GM04503 (cell line): ENCODE results near the gene PDE9A.

Experiments
- DNase-seq: peaks from one replicate; pipeline ENCODE4 v3.0.0-alpha.2; 2012; ENCODE audit warnings: low read depth

PDE9A gene

DNA sequence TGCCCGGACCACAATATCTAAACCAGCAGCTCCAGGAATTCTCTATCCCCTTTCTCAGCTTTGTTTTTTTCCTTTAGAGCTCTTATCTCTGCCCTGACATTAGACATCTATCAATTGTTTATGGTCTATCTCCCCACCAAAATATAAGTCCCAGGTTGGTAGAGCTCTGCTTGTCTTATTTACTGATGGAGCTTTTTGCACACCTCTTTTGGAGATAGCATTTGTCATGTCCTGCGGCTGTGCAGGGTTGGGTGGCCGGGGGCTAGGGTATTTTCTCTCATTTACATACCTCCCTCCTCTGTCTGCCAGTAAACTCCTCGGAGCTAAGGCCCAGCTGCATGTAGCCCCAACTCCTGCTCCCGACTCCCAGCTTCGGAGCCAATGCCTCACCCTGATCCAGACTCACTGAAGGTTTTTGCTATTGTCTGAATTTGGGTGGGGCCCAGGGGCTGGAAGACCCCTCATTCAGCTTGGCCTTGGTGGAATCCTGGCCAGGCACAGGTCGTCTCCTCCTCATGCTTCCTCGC, 11.1 kb upstream of the PDE9A start:
- DNase-seq = no peak

GRCh38 chr21:42644223-42645208, 8.9 kb upstream of the PDE9A start:
- DNase-seq = no peak

GRCh38 chr21:42645211-42646075, 8.0 kb upstream of the PDE9A start:
- no peak for DNase-seq

DNA sequence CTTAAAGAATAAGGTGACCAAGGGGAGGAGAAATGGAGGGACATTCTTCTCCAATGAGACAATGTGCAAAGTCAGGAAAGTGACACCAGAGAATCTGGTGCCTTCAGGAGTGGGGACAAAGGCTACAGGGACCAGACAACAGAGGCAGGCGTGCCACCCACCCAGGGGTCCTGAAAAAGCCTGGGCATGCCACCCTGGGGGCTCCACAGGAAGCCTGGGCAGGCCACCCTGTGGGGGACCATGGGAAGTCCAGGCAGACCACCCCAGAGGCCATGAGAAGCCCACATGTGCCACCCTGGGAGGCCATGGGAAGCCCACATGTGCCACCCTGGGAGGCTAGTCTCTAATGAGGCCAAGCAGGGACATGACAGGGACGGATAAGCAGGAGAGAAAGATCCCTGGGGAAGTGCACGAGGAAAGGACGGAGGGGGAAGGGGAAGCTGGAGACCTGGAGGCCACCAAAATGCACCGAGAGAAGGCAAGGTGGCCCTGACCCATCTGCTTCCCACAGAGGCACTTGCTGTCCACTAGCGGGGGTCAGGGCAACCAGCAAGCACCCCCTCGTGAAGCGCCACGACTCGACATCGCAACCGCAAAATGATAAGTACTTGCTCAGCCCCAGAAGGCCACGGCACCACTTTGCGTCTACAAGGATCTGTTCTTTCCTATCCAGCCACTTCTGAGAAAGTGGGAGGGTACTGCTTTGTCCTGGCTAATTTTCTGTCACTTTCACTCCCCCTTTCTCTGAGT, 7.2 kb upstream of the PDE9A start:
- no peak for DNase-seq

DNA sequence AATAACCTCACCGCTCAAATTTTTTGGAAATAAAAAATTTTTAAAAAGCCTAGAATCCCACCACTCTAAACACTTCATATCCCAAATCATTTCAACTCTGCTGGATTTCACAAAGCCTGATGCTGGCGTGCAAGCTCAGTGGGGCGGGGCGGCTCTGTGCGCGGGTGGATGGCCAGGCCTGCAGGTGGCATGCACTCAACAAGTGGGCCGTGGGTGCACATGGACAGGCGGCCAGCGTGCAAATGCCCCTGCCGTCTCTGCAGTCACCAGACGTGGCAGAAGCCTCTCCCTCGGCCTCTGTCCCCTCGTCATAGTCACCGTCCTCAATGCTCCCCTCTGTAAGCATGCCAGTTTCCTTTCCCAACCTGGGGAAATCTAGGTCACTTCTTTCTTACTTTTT, 6.6 kb upstream of the PDE9A start:
- no peak for DNase-seq

DNA sequence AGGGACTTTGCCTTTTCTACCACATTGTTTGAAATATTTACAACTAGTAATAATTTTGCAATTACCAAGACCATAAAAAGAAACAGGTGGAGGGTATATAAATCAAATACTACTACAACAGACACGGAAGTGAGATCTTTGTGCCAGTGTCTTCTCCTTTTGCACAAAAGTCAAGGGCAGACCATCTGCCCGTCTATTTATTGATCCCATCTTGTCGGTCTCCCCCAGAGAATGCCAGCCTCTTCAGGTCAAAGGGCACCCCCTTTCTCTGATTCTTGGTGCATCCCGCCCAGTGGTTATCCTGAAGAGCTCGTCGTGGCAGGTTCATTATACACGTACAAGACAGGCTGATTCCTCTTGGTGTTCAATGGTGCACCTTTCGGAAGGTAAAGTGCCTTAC, 4.8 kb upstream of the PDE9A start:
- DNase-seq = no peak

GRCh38 chr21:42649122-42650032, 4.0 kb upstream of the PDE9A start:
- no peak for DNase-seq

GRCh38 chr21:42650033-42650370, 3.4 kb upstream of the PDE9A start:
- DNase-seq = no peak

- DNase-seq = no peak
Measured at GRCh38 chr21:42650441-42651421, 2.7 kb upstream of the PDE9A start.

DNA sequence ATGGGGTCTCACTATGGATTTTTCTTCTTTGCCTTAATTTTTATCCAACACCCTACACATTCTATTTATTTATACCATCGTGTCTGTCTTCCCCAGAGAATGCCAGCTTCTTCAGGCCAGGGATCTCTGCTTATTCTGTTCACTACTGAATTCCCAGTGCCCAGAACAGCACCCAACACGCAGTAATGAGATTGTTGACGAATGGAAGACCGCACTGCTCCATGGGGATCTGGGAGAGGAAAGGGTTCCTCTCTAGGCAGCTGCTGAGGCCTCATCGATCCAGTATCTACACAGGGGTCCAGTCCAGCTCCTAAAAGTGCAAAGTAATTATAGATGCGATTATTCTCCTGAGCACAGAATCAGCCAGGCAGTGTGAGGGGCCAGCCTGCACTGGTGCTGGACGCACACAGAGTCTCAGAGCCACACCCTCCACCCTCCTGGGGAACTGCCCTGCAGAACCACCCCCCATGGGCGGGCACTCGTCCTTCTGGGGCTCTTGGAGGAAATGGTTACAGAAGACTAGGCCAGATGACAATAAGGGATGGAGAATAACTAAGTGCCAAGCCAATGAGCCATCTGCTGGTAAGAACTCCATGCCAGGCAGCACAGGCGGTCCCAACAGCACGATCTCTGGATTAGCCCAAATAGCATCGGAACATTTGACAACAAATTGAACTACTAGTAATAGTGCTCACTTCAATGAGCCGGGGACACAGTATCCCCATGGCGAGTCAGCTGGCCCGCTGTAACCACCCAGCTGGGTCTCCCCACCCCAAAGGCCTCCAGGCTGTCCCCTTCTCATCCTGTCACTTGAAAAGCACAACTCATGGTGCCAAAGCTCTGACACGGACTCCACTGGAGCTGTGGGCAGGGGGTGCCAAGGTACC, 1.7 kb upstream of the PDE9A start:
- DNase-seq = no peak

DNA sequence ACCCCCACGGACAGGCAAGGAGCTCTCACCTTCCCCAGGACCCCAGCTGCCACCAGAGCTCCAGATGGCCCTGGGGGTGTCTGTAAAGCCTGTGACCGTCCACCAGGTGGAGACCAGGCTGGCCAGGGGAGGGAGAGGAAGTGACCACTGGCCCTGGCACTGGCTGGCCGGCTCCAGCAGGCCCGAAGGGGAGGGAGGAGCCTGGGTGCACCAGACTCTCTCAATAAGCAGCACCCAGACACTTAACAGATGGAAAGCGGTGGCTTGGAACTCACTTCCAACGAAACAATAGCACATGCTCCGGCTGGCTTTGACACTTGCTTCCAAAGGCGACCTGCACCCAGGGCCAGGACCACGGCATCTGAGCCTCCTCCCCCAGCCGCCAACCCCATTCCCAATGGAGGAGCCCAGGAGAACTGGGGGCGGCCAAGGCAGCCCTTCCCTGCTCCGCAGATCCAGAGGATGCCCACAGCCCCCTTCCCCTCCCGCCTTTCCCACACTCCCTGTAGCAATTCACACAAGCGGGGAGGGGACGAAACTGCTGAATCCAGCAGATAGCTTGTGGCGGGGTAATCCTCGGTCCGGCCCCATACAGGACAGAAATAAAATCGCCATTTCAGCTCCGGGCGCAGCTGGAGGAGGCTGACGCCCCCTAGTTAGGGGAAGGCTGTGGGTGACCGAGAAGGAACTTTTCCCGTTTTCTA, 742 bp upstream of the PDE9A start:
- DNase-seq = no peak

- DNase-seq = no peak
Measured at GRCh38 chr21:42654179-42654912, 925 bp downstream of the PDE9A start.

GRCh38 chr21:42654913-42655795, 1.7 kb downstream of the PDE9A start:
- no peak for DNase-seq

GRCh38 chr21:42655796-42656770, 2.7 kb downstream of the PDE9A start:
- no peak for DNase-seq

DNA sequence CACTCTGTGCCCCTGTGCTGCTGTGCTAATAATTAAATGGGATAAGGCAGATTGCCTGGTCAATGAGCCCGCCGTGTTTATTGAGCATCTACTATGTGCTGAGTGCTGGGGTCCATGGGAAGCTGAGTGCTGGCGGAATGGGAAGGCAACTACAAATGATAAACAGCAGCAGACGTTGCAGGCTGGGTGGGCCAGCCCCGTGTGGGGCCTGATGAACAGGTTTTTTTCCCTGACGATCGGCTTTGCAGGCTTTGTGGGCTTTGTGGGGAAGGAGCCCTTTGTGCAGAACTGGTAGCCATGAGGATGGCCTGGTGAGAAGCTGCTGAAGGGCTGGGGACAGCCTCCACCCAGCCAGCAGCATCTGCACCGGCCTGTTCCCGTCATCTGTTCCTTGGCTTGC, 3.5 kb downstream of the PDE9A start:
- DNase-seq = no peak
